Tracheal epithelial cell (primary cell): ENCODE measurements around the gene STAC3. TPM values are rescaled to one million over a fixed set of nuclear protein-coding genes. Genes with fewer than 3 reads are reported as not detected.

Experiments used
- total RNA-seq: library from RNA; depleted of rRNA; stranded (reverse); fragments of >200 nt; gene quantifications from 2 replicates; pipeline ENCODE4 v1.2.1, GENCODE V29; 2014

The STAC3 gene
- 1.1 TPM in 1 of 2 replicates, not detected in the other for total RNA-seq

GRCh38 chr12:57250956-57251355, at the start of gene STAC3:
Gene STAC3 (minus strand): TSS chr12:57251187. CDS start chr12:57249636, 1,551 bp downstream.

GRCh38 chr12:57229634-57230380, 21.2 kb downstream of the STAC3 start, which contains the start of gene SHMT2:
Gene SHMT2 (plus strand): TSS chr12:57229711. CDS start chr12:57229779, 68 bp downstream.

DNA sequence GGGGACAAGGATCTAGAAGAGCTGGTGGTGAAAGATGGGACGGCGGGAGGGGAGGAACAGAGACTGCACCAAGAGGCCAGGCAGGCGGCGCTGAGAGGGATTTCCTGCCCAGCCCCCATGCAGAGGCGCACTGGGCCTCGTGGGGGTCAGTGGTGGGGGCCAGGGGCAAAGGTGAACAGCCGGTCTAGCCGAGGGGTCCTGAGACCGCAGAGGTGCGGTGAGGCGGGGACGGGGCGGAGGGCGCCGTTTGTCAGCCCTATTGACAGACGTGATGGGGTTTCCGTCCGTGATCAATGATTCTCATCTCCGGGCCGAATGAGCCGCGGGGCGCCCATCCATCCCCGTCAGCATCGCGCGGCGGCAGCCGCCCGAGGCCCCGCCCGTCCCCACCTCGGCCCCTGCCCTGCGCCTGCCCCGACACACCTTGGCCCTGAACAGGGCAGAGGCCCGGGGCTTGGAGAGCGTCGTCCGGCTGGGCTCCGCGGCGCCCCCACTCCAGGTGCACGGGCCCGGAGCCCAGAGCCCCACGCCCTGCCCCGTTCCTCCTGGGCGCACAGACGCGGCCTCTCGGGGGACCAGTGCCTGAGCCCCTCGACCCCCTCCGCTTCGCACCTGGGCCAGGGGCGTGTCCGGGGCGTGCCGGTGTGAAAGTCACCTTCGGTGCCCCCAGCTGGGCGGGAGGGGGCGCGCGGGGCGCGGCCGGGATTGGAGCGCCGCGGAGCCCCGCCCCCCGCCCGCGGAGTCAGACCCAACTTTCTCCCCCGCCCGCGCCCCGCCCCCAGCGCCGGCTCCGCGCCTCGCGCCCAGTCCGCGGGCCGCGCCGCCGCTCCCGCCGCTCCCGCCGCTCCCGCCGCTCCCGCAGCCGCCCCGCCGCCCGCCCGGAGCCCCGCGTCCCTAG, 34.7 kb downstream of the STAC3 start, which contains the start of gene NXPH4:
Gene NXPH4, plus strand, starts transcription at position 781 of the 898 bp plus-strand sequence. CDS start 176 bp downstream, outside the sequence.

Other genes with a start within 250 kb of the STAC3 start
- 5.5 and 6.4 TPM in 2 replicates for gene ZBTB39, start 244.6 kb downstream of the STAC3 start, total RNA-seq
- not detected in 2 replicates for gene TAC3, start 234.7 kb downstream of the STAC3 start, total RNA-seq
- under 0.01 TPM in 2 replicates for gene MYO1A, start 201.1 kb downstream of the STAC3 start, total RNA-seq
- gene NEMP1, start 172.4 kb downstream of the STAC3 start, total RNA-seq: 5.1 and 5.3 TPM in 2 replicates
- gene NAB2, start 162.1 kb downstream of the STAC3 start, total RNA-seq: 40.9 and 60.0 TPM in 2 replicates
- 49.7 and 76.9 TPM in 2 replicates for gene STAT6, start 139.8 kb downstream of the STAC3 start, total RNA-seq
- gene LRP1, start 122.7 kb downstream of the STAC3 start, total RNA-seq: 44.5 and 48.4 TPM in 2 replicates
- gene LRP1-AS, start 103.6 kb downstream of the STAC3 start, total RNA-seq: not detected in 2 replicates
- gene NXPH4, start 34.4 kb downstream of the STAC3 start, total RNA-seq: 1.9 and 3.8 TPM in 2 replicates
- 306 and 389 TPM in 2 replicates for gene SHMT2, start 21.5 kb downstream of the STAC3 start, total RNA-seq
- 6.7 and 12.6 TPM in 2 replicates for gene R3HDM2, start 179.9 kb upstream of the STAC3 start, total RNA-seq
- not detected in 2 replicates for gene INHBC, start 183.6 kb upstream of the STAC3 start, total RNA-seq
- 0.96 and 1.3 TPM in 2 replicates for gene INHBE, start 204.1 kb upstream of the STAC3 start, total RNA-seq
- gene GLI1, start 208.6 kb upstream of the STAC3 start, total RNA-seq: under 0.01 TPM in 1 of 2 replicates, not detected in the other
- gene ARHGAP9, start 228.7 kb upstream of the STAC3 start, total RNA-seq: not detected in 2 replicates
- 191 and 216 TPM in 2 replicates for gene MARS1, start 236.9 kb upstream of the STAC3 start, total RNA-seq